ENCODE results near the gene A3GALT2. TPM values are rescaled to one million over a fixed set of nuclear protein-coding genes. Genes with fewer than 3 reads are reported as not detected.

Gene A3GALT2
- total and polyA plus RNA-seq, 9 of the 15 experiments (the other 6 are each of a cell fraction or from before 2014, with no cell fraction given), result not detected

DNA sequence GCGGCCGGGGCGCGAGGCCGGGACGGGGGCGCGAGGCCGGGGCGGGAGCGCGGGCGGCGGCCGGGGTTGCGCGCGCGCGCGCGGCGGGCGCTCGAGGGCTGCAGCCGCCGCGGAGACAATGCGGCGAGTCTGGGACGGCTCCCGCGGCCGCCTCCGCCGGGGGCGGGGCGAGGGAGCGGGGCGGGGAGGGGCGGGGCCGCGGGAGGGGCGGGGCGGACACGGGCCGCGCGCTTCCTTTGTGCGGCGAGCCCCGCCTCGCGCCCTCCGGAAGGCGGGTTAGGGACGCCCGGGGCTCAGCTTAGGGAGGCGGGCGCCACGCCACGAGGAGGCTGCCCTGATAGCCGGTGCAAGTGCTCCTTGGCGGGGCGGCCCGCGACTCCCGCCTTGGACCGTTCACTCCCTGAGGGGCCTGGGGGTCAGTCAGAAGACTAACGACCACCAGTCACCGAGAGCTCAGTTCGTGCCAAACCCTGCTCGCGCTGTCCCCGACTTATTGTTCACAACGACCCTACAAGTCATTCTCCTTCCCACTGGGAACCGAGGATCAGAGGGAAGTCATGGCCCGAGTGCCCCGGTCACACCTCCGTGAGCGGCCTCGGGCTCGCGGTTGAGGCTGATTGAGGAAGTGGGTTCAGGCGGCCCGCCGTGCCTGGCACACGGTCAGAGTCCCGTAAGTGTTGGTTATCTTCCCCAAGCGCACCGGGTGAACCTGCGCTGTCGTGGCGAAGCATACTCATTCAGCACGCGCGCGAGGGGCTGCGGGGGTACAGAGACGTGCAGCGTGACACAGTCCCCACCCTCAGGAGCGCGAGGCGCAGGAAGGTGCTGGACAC, 29.1 kb upstream of the A3GALT2 start (continued):
- TF ChIP-seq, protein P1, sequence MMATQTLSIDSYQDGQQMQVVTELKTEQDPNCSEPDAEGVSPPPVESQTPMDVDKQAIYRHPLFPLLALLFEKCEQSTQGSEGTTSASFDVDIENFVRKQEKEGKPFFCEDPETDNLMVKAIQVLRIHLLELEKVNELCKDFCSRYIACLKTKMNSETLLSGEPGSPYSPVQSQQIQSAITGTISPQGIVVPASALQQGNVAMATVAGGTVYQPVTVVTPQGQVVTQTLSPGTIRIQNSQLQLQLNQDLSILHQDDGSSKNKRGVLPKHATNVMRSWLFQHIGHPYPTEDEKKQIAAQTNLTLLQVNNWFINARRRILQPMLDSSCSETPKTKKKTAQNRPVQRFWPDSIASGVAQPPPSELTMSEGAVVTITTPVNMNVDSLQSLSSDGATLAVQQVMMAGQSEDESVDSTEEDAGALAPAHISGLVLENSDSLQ (IDR thresholded peaks at IDR 0.05), result no peak
- 0 out of 2 replicates have a peak, but pooled peaks have one; percentile 32 for TF ChIP-seq HEY1 (CRISPR knock-in tag; IDR thresholded peaks at IDR 0.05; ENCODE audit: borderline replicate concordance)
- TF ChIP-seq ADNP (tag; IDR thresholded peaks at IDR 0.05), result no peak
- peak; percentile 97 for TF ChIP-seq FOXK1 (CRISPR knock-in tag; IDR thresholded peaks at IDR 0.05; ENCODE audit: borderline replicate concordance)
- TF ChIP-seq ATF7 (IDR thresholded peaks at IDR 0.05), result peak; percentile 63
- TF ChIP-seq, protein P2, sequence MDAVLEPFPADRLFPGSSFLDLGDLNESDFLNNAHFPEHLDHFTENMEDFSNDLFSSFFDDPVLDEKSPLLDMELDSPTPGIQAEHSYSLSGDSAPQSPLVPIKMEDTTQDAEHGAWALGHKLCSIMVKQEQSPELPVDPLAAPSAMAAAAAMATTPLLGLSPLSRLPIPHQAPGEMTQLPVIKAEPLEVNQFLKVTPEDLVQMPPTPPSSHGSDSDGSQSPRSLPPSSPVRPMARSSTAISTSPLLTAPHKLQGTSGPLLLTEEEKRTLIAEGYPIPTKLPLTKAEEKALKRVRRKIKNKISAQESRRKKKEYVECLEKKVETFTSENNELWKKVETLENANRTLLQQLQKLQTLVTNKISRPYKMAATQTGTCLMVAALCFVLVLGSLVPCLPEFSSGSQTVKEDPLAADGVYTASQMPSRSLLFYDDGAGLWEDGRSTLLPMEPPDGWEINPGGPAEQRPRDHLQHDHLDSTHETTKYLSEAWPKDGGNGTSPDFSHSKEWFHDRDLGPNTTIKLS (IDR thresholded peaks at IDR 0.05; ENCODE audit: borderline replicate concordance, low read depth), result peak; percentile 76; the same call in 1 of the 2 replicates
- no peak for TF ChIP-seq GTF2E2 (tag; IDR thresholded peaks at IDR 0.05)
- TF ChIP-seq ZNF124 (CRISPR knock-in tag; IDR thresholded peaks at IDR 0.05), result no peak
- peak; percentile 94 for TF ChIP-seq SPI1 (IDR thresholded peaks at IDR 0.05; ENCODE audit: borderline replicate concordance, low read depth, low read length)
- no peak for TF ChIP-seq NR2F6 (CRISPR knock-in tag; IDR thresholded peaks at IDR 0.05)
- no peak for TF ChIP-seq PRMT5 (CRISPR knock-in tag; IDR thresholded peaks at IDR 0.05)
- TF ChIP-seq HNRNPUL1 (IDR thresholded peaks at IDR 0.05; ENCODE audit: low read length), result no peak
- TF ChIP-seq BRD9 (IDR thresholded peaks at IDR 0.05; ENCODE audit: low read depth, partially characterized antibody), result no peak
- TF ChIP-seq SMARCB1 (IDR thresholded peaks at IDR 0.05; ENCODE audit: insufficient read length, low read depth), result no peak
- no peak for TF ChIP-seq ID3 (CRISPR knock-in tag; IDR thresholded peaks at IDR 0.05)
- TF ChIP-seq ID3 (tag; IDR thresholded peaks at IDR 0.05), result peak; percentile 90
- TF ChIP-seq LEF1 (IDR thresholded peaks at IDR 0.05), result no peak
- TF ChIP-seq, protein P3, sequence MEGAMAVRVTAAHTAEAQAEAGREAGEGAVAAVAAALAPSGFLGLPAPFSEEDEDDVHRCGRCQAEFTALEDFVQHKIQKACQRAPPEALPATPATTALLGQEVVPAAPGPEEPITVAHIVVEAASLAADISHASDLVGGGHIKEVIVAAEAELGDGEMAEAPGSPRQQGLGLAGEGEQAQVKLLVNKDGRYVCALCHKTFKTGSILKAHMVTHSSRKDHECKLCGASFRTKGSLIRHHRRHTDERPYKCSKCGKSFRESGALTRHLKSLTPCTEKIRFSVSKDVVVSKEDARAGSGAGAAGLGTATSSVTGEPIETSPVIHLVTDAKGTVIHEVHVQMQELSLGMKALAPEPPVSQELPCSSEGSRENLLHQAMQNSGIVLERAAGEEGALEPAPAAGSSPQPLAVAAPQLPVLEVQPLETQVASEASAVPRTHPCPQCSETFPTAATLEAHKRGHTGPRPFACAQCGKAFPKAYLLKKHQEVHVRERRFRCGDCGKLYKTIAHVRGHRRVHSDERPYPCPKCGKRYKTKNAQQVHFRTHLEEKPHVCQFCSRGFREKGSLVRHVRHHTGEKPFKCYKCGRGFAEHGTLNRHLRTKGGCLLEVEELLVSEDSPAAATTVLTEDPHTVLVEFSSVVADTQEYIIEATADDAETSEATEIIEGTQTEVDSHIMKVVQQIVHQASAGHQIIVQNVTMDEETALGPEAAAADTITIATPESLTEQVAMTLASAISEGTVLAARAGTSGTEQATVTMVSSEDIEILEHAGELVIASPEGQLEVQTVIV (CRISPR knock-in tag; IDR thresholded peaks at IDR 0.05; ENCODE audit: borderline replicate concordance), result no peak
- TF ChIP-seq FOXJ3 (CRISPR knock-in tag; IDR thresholded peaks at IDR 0.05), result no peak
- no peak for TF ChIP-seq ZNF384 (IDR thresholded peaks at IDR 0.05; ENCODE audit: low read depth, low read length)
- no peak for TF ChIP-seq DNMT1 (IDR thresholded peaks at IDR 0.05)
- TF ChIP-seq KAT7 (CRISPR knock-in tag; IDR thresholded peaks at IDR 0.05; ENCODE audit: borderline replicate concordance), result no peak; the same call in 1 of the 2 replicates
